Mucosa of descending colon (tissue), 3 donors: ENCODE measurements around the gene EIF2S2. TPM values are rescaled to one million over a fixed set of nuclear protein-coding genes. Genes with fewer than 3 reads are reported as not detected.

Experiments
- ATAC-seq: fragments of 200-7000 bp; cut with Tn5 transposase; one replicate; pipeline ENCODE4 v1.9.1; 2020; ENCODE audit warnings: mild to moderate bottlenecking, moderate library complexity
- DNase-seq, 3 donors: peaks; one replicate each; pipeline ENCODE4 v3.0.0-alpha.2; 2020
- H3K36me3 ChIP-seq: fragments of 200-600 bp; one replicate; pipeline ENCODE4 v1.8.0; 2021; ENCODE audit warnings: low read depth, mild to moderate bottlenecking
- H3K4me1 ChIP-seq: fragments of 200-600 bp; one replicate; pipeline ENCODE4 v1.8.0; 2021; ENCODE audit warnings: low read depth, mild to moderate bottlenecking
- H3K4me3 ChIP-seq: fragments of 200-600 bp; one replicate; pipeline ENCODE4 v1.8.0; 2021; ENCODE audit warnings: mild to moderate bottlenecking
- H3K9me3 ChIP-seq: fragments of 200-600 bp; one replicate; pipeline ENCODE4 v1.8.0; 2021; ENCODE audit warnings: mild to moderate bottlenecking
- intact Hi-C, 2 donors: fragments of 100-400 bp; cut with DNase I in 1 of 2; cut with micrococcal nuclease in 1 of 2; formaldehyde crosslinking; loops; one replicate each; pipeline versions ENCODE4 v1.11.0 to v1.11.1; 2022; cut with DNase I, micrococcal nuclease
- total RNA-seq, 3 donors: library from RNA; stranded (reverse); fragmentation: NEBNext Ultra II Directional in 2 of 3; extraction: Animal tissue kit (Norgen Biotek cat#: 25700) in 2 of 3; gene quantifications; one replicate each; pipeline versions ENCODE4 v1.2.1 to v1.2.4, GENCODE V29; 2021 to 2023
- TF ChIP-seq, protein P1 (sequence below): fragments of 200-600 bp; IDR thresholded peaks from one replicate; pipeline ENCODE4 v1.8.0; 2022; ENCODE audit warnings: antibody characterized with exemption, mild to moderate bottlenecking
- donor health status: DM: no; HTN: no; CAD: no; lungs with moderate emphysema.
- donor health status: DM: no; HTN: no; CAD: no.
- donor health status: DM: no; HTN: yes; CAD: no.

Gene EIF2S2
- total RNA-seq, 3 donors from 2014 or later = 26.5 to 51.7 (median 41.0) TPM

DNA sequence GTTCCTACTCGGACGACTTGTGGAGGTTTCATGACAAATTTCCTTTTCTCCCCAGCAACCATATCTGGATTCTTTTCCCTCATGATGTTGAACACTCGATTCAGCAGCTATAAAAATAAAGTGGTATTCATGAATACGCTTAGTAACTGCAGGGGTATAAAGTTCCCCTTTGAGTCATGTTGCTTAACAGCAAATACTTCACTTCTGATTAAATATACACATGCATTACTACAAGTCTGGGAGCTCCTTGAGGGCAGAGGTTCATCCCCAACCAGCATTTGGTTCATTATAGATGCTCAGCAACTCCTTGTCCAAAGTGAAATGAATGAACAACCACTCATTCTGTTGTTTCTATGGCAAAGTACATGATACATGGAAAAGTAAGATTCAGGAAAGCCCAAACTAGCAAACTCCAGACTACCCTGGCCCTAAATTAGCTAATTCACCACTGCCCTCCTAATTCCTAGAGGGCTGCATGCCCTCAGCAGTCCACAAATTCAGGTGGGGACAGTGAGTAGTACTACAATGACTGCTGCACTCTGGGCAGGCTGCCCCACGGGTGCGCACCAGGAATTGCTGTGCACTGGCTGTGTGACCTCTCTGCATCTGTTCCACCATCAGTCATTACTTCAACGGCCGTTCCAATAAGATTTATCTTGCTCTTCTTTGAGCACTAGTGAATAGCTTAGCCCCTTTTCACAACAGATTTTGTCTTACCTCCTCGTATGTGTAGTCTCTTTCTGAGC is 15.2 kb downstream of the EIF2S2 start:
- Histone ChIP-seq H3K4me3 (no peak overlapping the region), H3K36me3 (no peaks in the 10 kb centered on the region), H3K9me3 (no peaks in the 10 kb centered on the region), H3K4me1 (no peaks in the 10 kb centered on the region)
- intact Hi-C loops = no loop called here
- TF ChIP-seq, protein P1, sequence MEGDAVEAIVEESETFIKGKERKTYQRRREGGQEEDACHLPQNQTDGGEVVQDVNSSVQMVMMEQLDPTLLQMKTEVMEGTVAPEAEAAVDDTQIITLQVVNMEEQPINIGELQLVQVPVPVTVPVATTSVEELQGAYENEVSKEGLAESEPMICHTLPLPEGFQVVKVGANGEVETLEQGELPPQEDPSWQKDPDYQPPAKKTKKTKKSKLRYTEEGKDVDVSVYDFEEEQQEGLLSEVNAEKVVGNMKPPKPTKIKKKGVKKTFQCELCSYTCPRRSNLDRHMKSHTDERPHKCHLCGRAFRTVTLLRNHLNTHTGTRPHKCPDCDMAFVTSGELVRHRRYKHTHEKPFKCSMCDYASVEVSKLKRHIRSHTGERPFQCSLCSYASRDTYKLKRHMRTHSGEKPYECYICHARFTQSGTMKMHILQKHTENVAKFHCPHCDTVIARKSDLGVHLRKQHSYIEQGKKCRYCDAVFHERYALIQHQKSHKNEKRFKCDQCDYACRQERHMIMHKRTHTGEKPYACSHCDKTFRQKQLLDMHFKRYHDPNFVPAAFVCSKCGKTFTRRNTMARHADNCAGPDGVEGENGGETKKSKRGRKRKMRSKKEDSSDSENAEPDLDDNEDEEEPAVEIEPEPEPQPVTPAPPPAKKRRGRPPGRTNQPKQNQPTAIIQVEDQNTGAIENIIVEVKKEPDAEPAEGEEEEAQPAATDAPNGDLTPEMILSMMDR = no peak
- ATAC-seq = no peak
- DNase-seq = no peak

DNA sequence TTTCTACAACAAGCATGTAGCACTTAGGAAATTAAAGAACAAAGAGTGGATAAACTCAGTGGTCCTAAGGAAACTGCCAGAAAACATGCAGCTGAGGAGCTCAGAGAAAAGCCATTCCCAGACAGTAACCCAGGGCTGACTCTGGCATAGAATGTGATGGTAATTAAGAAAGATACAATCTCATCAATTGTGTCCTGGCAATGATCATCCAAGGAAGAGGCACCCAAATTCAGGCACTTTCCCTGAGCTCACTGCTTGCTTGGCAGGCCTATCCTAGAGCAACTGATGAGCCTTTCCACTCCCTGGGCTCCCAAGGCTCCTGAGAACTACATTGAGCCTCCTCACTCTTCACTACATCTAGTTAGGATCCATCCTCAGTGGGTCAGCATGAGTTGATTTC is 16.2 kb downstream of the EIF2S2 start:
- no peak overlapping the region for H3K4me3 ChIP-seq
- intact Hi-C loops = no loop called here
- H3K9me3 ChIP-seq = no peaks in the 10 kb centered on the region
- no peaks in the 10 kb centered on the region for H3K36me3 ChIP-seq
- TF ChIP-seq, protein P1 = no peak
- ATAC-seq (no peak), DNase-seq (no peak)
- no peaks in the 10 kb centered on the region for H3K4me1 ChIP-seq

DNA sequence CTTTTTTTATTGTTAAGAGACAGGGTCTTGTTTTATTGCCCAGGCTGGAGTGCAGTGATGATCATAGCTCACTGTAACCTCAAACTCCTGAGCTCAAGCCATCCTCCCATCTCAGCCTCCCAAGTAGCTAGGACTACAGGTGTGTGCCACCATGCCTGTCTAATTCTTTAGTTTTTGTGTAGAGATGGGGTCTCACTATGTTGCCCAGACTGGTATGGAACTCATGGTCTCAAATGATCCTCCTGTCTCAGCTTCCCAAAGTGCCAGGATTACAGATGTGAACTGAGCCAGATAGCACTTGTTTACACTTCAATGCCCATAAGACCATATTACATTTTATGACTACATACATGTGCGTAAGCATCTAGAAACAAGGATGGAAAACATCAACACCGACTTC is 18.1 kb downstream of the EIF2S2 start:
- TF ChIP-seq, protein P1 = no peak
- no peaks in the 10 kb centered on the region for H3K4me1 ChIP-seq
- intact Hi-C loops = no loop called here
- H3K4me3 ChIP-seq = no peak overlapping the region
- no peaks in the 10 kb centered on the region for H3K36me3 ChIP-seq
- no peak for ATAC-seq
- DNase-seq = no peak
- H3K9me3 ChIP-seq = no peaks in the 10 kb centered on the region

DNA sequence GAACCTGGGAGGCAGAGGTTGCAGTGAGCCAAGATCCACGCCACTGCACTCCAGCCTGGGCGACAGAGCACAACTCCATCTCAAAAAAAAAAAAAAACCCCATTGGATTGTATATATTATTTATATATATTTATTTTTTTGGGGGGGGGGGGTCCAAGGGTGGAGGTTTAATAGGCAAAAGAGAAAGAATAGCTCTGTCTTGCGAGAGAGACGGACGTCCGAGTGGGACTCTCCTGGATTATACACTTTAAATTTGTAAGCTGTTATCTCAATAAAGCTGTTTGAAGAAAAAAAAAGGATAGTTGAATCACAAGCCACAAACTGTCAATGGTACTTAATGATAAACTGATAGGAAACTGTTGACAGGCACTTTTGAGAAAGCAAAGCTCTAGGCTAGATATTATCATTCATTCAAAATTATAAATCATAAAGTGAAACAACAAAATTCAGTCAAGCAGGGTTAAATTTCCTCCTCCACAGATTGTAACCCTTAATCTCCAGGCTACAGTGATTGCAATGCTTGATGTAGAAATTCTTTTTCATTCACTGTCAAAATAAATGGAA is 20.3 kb downstream of the EIF2S2 start:
- intact Hi-C loops = no loop called here
- ATAC-seq (no peak), DNase-seq (no peak)
- Histone ChIP-seq H3K9me3 (no peaks in the 10 kb centered on the region), H3K4me1 (no peaks in the 10 kb centered on the region), H3K36me3 (peaks cover 6% of the 10 kb centered on the region), H3K4me3 (no peak overlapping the region)
- TF ChIP-seq, protein P1 = no peak

DNA sequence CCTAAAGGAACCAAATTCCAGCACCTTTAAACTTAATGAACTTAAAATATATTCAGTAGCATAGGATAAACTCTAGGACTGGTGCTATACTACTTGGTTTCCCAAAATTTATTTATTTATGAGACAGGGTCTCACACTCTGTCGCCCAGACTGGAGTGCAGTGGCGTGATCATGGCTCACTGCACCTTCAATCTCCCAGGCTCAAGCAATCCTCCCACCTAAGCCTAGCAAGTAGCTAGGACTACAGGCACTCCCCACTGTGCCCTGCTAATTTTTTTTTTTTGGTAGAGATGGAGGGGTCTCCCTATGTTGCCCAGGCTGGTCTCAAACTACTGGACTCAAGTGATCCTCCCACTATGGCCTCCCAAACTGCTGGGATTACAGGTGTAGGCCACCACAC is 21.4 kb downstream of the EIF2S2 start:
- Histone ChIP-seq H3K9me3 (no peaks in the 10 kb centered on the region), H3K4me1 (no peaks in the 10 kb centered on the region), H3K4me3 (no peak overlapping the region), H3K36me3 (peaks cover 6% of the 10 kb centered on the region)
- intact Hi-C loops = no loop called here
- DNase-seq = no peak
- TF ChIP-seq, protein P1 = no peak
- ATAC-seq = no peak
